UCSD-AML1 (cell line): ENCODE measurements around the gene COX5A.

Experiments
- DNase-seq: peaks from one replicate; lab custom pipeline; 2025; ENCODE audit not compliant: unreplicated experiment; lab: John Stamatoyannopoulos, UW

COX5A gene

GRCh38 chr15:74937590-74938371, at the start of gene COX5A:
Gene COX5A, minus strand, starts transcription at chr15:74938073. Its CDS starts 59 bp downstream, at chr15:74938014.
- DNase-seq = peak; percentile 94

DNA sequence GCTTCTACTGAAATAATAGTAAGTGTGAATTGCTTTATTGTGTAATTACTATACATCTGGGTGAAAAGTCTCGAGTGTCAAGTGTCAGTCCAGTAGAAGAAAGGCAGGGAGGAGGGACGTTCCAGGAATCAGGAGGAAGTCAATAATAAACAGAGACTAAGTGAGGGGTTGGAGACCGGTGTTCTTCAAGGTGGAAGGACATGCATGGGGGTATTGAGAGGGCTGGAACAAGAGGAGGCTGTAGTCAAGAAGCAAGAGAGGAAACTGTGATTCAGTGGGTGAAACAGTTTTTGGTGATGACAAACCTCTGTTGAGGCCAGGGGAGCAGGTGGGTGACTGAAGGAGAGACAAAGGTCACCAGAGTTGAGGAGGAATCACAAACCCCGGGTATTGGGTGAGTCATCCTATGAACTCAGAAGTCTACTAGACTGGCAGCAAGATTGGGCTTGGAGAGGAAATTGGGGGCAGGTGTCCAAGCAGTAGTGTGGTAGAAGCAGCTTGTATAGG, 45.9 kb upstream of the COX5A start:
- DNase-seq = no peak

GRCh38 chr15:74982183-74982582, 44.3 kb upstream of the COX5A start:
- DNase-seq = no peak

GRCh38 chr15:74978503-74978902, 40.6 kb upstream of the COX5A start:
- DNase-seq = no peak

DNA sequence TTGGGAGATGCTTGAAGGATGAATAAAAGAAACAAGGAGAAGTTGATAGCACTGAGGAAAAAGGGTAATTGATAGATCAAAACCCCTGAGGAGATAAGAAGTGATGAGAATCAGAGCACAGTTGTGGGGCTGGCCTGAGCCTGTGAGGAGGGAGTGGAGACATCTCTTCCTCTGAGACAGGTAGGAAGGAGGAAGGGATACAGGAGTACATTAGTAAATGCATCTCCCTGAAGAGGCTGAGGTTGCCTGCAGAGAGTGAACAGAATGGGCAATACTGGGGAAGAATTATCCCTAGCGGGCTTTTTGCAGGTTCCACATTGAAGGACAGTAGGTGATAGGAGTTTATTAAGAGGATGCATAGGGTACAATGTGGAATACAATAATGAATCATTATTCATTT, 40.2 kb upstream of the COX5A start:
- no peak for DNase-seq

DNA sequence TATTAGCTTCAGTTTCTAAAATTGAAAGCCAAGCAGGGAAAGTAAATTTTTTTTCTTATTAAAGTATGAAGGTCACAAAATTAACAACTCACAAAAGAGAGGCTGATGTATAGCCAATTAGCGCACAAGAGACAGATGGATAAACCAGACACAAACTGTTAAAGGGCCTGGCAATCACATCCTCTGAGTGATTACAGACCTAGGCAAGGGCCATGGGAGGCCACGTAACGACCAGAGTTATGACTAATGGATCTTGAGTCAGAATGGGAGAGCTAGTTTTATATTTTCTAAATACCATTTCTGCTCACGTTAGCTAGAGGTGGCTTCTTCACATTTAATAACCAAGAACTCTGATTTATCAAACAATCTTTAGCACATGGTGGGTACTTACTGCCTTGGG, 39.7 kb upstream of the COX5A start:
- DNase-seq = no peak

GRCh38 chr15:74976159-74976558, 38.3 kb upstream of the COX5A start:
- no peak for DNase-seq

DNA sequence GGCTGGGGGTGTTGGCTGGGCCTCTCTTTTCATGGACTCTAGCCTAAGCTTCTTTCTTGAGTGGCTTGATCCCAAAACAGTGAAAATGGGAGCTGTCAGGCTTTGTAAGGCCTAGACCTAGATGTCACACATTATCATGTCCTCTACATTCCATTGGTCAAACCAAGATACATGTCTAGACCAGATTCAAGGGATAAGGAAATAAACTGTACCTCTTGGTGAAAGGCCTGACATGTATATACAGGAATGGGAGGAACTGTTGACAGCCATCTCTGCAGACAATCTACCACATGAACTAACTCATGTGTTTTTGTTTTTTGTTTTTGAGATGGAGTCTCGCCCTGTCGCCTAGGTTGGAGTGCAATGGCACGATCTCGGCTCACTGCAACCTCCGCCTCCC, 29.8 kb upstream of the COX5A start:
- DNase-seq = no peak

DNA sequence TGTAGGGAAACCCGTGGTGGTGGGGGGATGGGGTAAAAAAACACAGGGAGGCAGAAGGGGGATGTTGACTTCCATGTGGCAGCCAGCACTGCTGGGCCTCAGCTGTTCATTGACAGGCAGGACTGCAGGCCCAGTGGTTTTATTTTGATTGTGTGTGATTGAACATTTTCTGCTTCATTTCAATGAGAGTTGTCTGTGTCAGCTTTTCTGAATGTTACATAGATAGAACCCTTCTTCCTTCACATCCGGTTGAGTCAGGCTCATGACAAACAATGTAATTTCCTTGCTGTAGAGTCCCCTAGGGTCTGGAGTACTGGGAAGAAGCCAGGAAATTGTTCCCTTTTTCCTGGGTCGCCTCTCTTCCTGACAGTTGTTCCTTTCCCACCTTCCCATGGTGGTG, 26.9 kb upstream of the COX5A start:
- no peak for DNase-seq

DNA sequence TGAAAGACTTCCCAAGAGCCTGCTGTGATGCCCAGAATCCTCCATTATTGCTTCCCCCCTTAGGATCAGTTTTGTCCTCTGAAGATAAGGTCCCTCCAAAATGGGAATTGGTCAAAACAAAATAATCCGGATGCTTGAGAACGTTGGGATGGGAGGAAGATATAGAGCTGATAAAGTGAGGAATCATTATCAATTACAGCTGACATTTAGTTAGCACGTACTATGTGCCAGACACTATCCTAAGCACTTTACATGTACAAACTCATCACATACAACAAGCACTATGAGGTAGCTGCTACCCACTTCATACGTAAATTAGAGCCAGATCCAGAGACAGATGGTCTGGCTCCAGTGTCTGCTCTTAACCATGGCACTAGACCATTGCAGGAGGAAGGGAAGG, 25.3 kb upstream of the COX5A start:
- no peak for DNase-seq

DNA sequence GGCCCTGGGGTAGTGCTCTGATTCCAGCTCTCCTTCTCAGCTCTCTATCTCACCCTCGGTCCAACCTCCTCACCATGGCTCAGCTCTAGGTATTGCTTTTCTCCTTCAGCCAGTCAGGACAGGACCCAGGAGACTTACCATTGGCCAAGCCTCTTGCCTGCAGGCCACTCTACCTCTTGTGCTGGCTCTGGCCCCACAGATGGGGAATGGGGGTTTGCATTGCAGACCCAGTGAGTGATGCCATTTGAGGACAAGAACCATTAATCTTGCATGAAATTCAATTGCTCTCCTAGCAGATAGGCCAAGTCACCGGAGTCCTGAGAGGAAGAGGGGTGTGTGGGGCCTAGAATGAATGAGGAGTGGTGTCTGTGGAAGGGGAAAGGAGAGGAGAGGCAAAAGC, 24.8 kb upstream of the COX5A start:
- no peak for DNase-seq

GRCh38 chr15:74962219-74962618, 24.3 kb upstream of the COX5A start:
- DNase-seq = no peak

- no peak for DNase-seq
These were observed 23.7 kb upstream of the COX5A start for GRCh38 chr15:74961616-74962015.

- no peak for DNase-seq
These were observed 23.2 kb upstream of the COX5A start for GRCh38 chr15:74960995-74961588.

DNA sequence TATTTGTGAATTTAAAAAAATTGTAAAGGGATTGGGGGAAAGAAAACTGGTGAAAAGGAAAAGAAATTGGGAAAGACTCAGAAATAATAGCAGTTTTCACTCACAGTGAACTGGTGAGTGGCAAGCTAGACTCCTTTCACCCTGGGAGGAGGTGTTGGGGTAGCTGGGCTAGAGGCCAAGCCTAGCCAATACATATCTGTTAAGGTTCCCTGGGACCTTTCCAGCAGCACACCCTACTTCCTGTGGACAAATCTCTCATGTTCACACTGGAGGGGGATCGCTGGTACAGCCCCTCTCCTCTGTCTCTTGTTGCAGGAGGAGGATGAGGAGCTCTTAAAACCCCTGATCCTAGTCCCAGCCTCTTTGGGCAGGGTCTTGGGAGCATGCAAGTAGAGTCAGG, 22.4 kb upstream of the COX5A start:
- DNase-seq = no peak

DNA sequence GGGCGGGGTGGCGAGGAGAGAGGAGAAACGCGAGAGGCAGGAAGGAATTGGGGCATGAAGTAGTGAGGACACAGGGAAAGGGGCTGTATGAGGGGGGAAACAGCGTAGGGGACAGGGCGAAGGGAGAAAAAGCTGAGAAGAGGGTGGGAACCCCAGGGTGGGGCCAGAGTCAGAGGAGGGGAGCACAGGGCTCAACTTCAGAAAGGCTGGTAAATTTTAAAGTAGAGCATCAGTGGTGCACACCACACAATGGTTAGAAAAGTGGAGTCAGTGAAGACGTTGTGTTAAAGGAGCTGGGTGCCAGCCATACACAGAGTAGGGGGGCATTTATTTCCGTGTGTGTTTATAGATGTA, 21.7 kb upstream of the COX5A start:
- DNase-seq = no peak

DNA sequence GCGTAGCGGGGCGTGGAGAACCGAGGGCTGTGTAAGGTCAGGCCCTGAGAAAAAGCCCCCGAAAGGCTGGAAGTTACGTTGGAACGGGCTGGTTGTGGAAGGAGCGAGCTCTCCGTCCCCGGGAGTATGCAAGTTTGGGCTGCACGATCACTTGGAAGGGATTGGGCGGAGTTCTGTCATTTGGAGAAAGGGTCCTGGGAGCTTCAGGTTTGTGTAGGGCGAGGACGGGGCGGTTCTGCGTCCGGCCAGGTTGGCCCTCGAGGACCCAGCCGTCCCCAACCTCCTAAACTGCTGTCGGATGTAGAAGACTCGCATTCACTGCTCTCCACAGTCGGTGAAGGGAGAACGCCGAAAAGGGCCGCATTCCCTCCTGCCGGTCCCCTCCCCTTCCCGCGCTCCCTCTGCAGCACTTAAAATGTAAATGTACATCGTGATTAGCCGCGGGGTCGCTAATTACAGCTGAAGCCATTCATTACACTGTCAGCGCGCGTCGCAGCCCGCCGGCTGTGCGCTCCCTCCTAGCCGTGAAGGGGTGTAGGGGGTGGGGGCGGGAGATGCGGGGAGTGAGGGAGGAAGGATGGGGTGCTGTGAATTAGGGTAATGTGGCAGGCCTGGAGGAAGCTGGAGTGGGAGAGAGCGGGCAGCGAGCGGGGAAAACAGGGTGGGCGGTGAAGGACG, 21.2 kb upstream of the COX5A start:
- no peak for DNase-seq

- DNase-seq = no peak
These were observed 20.5 kb upstream of the COX5A start for GRCh38 chr15:74958320-74958907.

- DNase-seq = no peak
These were observed 19.7 kb upstream of the COX5A start for GRCh38 chr15:74957476-74958035.

- peak; percentile 57 for DNase-seq
These were observed 19.0 kb upstream of the COX5A start, which contains the start of gene RPP25 for GRCh38 chr15:74956648-74957475. Gene RPP25, minus strand, starts transcription at chr15:74956772. Its CDS starts 189 bp downstream, at chr15:74956583.
